ENCODE results near the gene NCDN. TPM values are rescaled to one million over a fixed set of nuclear protein-coding genes. Genes with fewer than 3 reads are reported as not detected.
"Not testable (repeated sequence)": the region's sequence is repeated elsewhere in the genome, so short reads cannot be mapped to it uniquely, and the experiment has no call there.

The NCDN gene
- total RNA-seq, 4 donors from 2014 or later, result 8.7 to 16.8 (median 14.0) TPM

- no peaks in the 10 kb centered on the region for H3K36me3 ChIP-seq
- H3K4me1 ChIP-seq, result peaks cover 0 to 8% of the 10 kb centered on the region in 2 donors
- peaks cover 66 to 72% (median 71%) of the 10 kb centered on the region in 3 donors for H3K27me3 ChIP-seq
- no peak for TF ChIP-seq POLR2A (IDR thresholded peaks at IDR 0.05)
- TF ChIP-seq, protein P1, sequence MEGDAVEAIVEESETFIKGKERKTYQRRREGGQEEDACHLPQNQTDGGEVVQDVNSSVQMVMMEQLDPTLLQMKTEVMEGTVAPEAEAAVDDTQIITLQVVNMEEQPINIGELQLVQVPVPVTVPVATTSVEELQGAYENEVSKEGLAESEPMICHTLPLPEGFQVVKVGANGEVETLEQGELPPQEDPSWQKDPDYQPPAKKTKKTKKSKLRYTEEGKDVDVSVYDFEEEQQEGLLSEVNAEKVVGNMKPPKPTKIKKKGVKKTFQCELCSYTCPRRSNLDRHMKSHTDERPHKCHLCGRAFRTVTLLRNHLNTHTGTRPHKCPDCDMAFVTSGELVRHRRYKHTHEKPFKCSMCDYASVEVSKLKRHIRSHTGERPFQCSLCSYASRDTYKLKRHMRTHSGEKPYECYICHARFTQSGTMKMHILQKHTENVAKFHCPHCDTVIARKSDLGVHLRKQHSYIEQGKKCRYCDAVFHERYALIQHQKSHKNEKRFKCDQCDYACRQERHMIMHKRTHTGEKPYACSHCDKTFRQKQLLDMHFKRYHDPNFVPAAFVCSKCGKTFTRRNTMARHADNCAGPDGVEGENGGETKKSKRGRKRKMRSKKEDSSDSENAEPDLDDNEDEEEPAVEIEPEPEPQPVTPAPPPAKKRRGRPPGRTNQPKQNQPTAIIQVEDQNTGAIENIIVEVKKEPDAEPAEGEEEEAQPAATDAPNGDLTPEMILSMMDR (IDR thresholded peaks at IDR 0.05 in 4 of 5, conservative IDR thresholded peaks at IDR 0.05 in 1 of 5), result no peak
- intact Hi-C loops (cut with DNase I; ENCODE audit: low total_unique reads) (no loop called here), in situ Hi-C loops (cut with MboI; ENCODE audit: low sequenced_read_pairs in 4 of 4) (no loop called here)
- ATAC-seq, result no peak
- no peak overlapping the region for H3K27ac ChIP-seq
- H3K4me3 ChIP-seq, result no peak overlapping the region
- no peak for DNase-seq
- H3K9me3 ChIP-seq, result no peaks in the 10 kb centered on the region
These were observed 18.6 kb downstream of the NCDN start for GRCh38 chr1:35576061-35576765.

DNA sequence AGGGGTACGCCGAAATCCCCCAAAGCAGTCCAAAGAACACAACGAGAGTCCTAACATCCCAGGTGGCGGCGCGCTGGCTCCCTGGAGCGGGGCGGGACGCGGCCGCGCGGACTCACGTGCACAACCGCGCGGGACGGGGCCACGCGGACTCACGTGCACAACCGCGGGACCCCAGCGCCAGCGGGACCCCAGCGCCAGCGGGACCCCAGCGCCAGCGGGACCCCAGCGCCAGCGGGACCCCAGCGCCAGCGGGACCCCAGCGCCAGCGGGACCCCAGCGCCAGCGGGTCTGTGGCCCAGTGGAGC, 19.1 kb downstream of the NCDN start:
- H3K9me3 ChIP-seq; H3K4me1 ChIP-seq; in situ Hi-C loops (cut with MboI; ENCODE audit: low sequenced_read_pairs in 4 of 4); intact Hi-C loops (cut with DNase I; ENCODE audit: low total_unique reads); H3K27ac ChIP-seq; ATAC-seq; DNase-seq; H3K36me3 ChIP-seq: not testable (repeated sequence)
- Histone ChIP-seq H3K4me3 (peak overlapping the region in 1 of 4 donors; percentile 41), H3K27me3 (peaks cover 61 to 69% (median 66%) of the 10 kb centered on the region in 3 donors)

GRCh38 chr1:35577071-35577998, 19.7 kb downstream of the NCDN start:
- Histone ChIP-seq H3K9me3 (no peaks in the 10 kb centered on the region), H3K27ac (no peak overlapping the region), H3K4me3 (peak overlapping the region; percentile 33 to 58 (median 46)), H3K27me3 (peaks cover 55 to 63% (median 60%) of the 10 kb centered on the region in 3 donors), H3K4me1 (peaks cover 0 to 8% of the 10 kb centered on the region in 2 donors), H3K36me3 (no peaks in the 10 kb centered on the region)
- TF ChIP-seq POLR2A (IDR thresholded peaks at IDR 0.05), result no peak
- TF ChIP-seq, protein P1 (IDR thresholded peaks at IDR 0.05 in 4 of 5, conservative IDR thresholded peaks at IDR 0.05 in 1 of 5), result no peak
- in situ Hi-C loops (cut with MboI; ENCODE audit: low sequenced_read_pairs in 4 of 4) (no loop called here), intact Hi-C loops (cut with DNase I; ENCODE audit: low total_unique reads) (no loop called here)
- DNase-seq (no peak), ATAC-seq (peak in 1 of 2 donors; percentile 21)

DNA sequence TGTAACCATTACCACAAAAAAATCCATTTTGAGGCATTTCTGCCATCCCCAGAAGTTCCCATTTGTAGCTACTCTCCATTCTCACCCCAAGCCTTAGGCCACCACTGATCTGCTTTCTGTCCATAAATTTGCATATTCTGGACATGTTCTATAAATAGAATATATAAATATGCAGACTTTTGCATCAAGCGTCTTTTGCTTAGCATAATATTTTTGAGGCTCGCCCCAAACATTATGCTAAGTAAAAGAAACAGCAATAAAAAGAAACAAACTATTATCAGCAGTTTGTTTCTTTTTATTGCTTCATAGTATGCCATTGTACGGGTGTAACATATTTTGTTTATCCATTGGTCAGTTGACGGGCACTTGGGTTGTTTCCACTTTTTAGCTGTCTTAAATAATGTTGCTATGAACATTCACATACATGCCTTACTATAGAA, 23.4 kb downstream of the NCDN start:
- no peak overlapping the region for H3K4me3 ChIP-seq
- H3K27ac ChIP-seq, result no peak overlapping the region
- no peak for DNase-seq
- peaks cover 0 to 8% of the 10 kb centered on the region in 2 donors for H3K4me1 ChIP-seq
- no peaks in the 10 kb centered on the region for H3K9me3 ChIP-seq
- intact Hi-C loops (cut with DNase I; ENCODE audit: low total_unique reads), result no loop called here
- in situ Hi-C loops (cut with MboI; ENCODE audit: low sequenced_read_pairs in 4 of 4), result no loop called here
- TF ChIP-seq, protein P1 (IDR thresholded peaks at IDR 0.05 in 4 of 5, conservative IDR thresholded peaks at IDR 0.05 in 1 of 5), result no peak
- TF ChIP-seq POLR2A (IDR thresholded peaks at IDR 0.05), result no peak
- H3K36me3 ChIP-seq, result no peaks in the 10 kb centered on the region
- no peak for ATAC-seq
- peaks cover 25 to 29% (median 26%) of the 10 kb centered on the region in 3 donors for H3K27me3 ChIP-seq

DNA sequence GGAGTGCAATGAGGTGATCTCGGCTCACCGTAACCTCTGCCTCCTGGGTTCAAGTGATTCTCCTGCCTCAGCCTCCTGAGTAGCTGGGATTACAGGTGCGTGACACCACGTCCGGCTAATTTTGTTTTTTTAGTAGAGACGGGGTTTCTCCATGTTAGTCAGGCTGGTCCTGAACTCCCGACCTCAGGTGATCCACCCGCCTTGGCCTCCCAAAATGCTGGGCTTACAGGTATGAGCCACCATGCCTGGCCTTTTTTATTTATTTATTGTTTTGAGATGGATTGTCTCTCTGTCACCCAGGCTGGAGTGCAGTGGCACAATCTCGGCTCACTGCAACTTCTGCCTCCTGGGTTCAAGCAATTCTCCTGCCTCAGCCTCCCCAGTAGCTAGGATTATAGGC, 24.0 kb downstream of the NCDN start:
- in situ Hi-C loops (cut with MboI; ENCODE audit: low sequenced_read_pairs in 4 of 4); H3K36me3 ChIP-seq; H3K27ac ChIP-seq; H3K9me3 ChIP-seq; H3K4me3 ChIP-seq; H3K4me1 ChIP-seq; intact Hi-C loops (cut with DNase I; ENCODE audit: low total_unique reads); ATAC-seq: not testable (repeated sequence)
- H3K27me3 ChIP-seq, result peaks cover 19 to 22% (median 21%) of the 10 kb centered on the region in 3 donors
- peak in 1 of 2 donors; percentile 1 for DNase-seq
